ENCODE data around the gene LAGE3.

DNA sequence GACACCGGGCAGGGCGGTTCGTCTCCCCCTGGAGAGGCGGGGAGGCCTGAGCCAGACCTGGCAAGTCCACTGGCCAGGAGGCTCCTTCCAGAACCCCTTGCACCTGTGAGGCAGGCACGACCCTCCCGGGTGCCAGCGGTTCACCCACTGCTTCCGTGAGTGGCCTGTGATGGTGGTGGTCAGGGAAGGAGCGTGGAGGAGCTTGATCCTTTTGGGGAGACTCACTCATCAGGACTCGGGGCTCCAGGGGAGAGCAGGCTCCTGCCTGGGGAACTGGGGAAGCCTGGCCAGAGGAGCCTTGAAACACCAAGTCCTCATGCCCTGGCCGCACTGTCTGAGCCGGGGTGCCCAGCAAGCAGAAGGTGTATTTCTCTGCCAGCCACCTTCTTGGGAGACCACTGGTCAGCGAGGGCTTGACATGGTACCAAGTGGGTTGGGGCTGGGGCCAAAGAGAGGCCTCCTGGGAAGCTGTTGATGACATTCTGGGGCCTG lies 34.3 kb downstream of the LAGE3 start:
- TF ChIP-seq, protein P1, sequence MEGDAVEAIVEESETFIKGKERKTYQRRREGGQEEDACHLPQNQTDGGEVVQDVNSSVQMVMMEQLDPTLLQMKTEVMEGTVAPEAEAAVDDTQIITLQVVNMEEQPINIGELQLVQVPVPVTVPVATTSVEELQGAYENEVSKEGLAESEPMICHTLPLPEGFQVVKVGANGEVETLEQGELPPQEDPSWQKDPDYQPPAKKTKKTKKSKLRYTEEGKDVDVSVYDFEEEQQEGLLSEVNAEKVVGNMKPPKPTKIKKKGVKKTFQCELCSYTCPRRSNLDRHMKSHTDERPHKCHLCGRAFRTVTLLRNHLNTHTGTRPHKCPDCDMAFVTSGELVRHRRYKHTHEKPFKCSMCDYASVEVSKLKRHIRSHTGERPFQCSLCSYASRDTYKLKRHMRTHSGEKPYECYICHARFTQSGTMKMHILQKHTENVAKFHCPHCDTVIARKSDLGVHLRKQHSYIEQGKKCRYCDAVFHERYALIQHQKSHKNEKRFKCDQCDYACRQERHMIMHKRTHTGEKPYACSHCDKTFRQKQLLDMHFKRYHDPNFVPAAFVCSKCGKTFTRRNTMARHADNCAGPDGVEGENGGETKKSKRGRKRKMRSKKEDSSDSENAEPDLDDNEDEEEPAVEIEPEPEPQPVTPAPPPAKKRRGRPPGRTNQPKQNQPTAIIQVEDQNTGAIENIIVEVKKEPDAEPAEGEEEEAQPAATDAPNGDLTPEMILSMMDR (IDR thresholded peaks at IDR 0.05), result no peak
- no peak for TF ChIP-seq POLR2A (IDR thresholded peaks at IDR 0.05)
